IPS-20b (cell line): ENCODE results near the gene SDSL.

Experiments
- H3K27ac ChIP-seq: one replicate; pipeline ENCODE4 v1.5.1; 2013; ENCODE audit warnings: low read length
- H3K27me3 ChIP-seq: 2 replicates; pipeline ENCODE4 v1.6.1; 2013; ENCODE audit warnings: mild to moderate bottlenecking, low read length, inconsistent platforms; ENCODE audit not compliant: insufficient read depth
- H3K36me3 ChIP-seq: 2 replicates; pipeline ENCODE4 v1.6.1; 2013; ENCODE audit warnings: low read depth, mild to moderate bottlenecking, inconsistent platforms, low read length, moderate library complexity; ENCODE audit not compliant: insufficient read depth
- H3K4me1 ChIP-seq: 2 replicates; pipeline ENCODE4 v1.6.1; 2013; ENCODE audit warnings: mild to moderate bottlenecking, control low read depth, inconsistent platforms, low read length, moderate library complexity; ENCODE audit not compliant: insufficient read depth
- H3K4me3 ChIP-seq: 2 replicates; pipeline ENCODE4 v1.5.1; 2013; ENCODE audit warnings: mild to moderate bottlenecking, low read length, inconsistent platforms
- H3K9ac ChIP-seq: 2 replicates; pipeline ENCODE4 v1.6.1; 2013; ENCODE audit warnings: low read depth, mild to moderate bottlenecking, inconsistent platforms, low read length, moderate library complexity
- H3K9me3 ChIP-seq: 2 replicates; pipeline ENCODE4 v1.6.1; 2013; ENCODE audit warnings: mild to moderate bottlenecking, low read depth, low read length, inconsistent platforms; ENCODE audit not compliant: insufficient read depth

The SDSL gene

DNA sequence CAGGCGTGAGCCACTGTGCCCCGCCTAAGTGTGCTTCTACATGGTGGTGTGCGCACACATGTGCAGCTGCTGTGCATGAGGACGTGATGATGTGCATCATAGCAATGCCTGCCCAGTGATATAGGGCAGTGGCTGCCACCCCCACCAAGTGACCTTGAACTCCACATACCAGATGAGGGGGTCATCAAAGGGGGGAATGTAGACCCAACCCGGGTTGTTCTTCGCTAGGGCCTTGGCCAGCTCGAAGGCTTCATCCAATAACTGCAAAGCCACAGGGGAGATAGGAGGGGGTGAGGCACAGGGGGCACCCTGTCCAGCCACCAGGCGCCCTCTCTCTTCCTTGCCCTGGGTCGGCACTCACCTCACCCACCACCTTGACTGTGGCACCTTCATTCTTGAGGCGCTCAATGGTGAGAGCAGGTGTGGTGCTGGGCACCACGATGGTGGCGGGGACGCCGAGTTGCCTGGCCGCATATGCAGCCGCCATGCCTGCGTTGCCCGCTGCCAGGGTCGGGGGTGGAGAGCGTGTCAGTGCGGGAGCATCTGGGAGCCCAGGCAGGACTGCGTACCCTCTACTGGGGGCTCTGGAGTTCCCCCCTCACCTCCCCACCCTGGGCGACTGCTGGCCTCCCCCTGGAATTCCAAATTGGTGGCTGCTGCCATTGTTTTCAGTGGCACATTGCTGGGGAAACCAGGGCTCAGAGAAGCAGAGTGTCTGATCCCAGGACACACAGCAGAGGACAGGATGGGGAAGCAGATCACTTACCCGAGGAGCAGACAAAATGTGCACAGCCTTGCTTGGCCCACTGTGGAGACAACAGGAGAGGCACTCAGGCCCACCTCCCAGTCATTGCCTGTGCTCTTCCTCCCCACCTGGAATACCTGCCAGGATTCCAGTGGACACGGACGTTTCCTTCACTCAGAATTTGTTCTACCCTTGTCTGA is 23.6 kb upstream of the SDSL start:
- Histone ChIP-seq H3K9me3 (no peaks in the 10 kb centered on the region), H3K4me3 (no peak overlapping the region), H3K9ac (no peak overlapping the region), H3K4me1 (no peaks in the 10 kb centered on the region), H3K36me3 (no peaks in the 10 kb centered on the region), H3K27me3 (no peaks in the 10 kb centered on the region), H3K27ac (no peak overlapping the region)

DNA sequence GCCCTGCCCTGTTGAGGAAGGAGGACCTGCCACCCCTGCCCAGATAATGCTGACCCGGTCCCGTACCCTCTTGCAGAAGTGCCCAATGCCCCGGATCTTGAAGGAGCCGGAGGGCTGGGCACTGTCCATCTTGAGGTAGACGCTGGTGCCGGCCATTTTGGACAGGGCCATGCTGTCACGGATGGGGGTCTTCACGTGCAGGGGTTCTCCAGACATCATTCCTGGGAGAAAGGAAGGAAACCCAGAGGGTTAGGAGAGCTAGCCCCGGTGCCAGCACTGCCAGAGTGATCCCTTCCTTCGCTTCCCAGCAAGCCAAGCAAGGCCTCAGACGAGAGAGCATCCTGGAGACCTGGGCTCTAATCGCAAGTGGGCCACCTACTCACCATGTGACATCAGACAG is 22.7 kb upstream of the SDSL start:
- H3K9me3 ChIP-seq: no peaks in the 10 kb centered on the region
- H3K27me3 ChIP-seq: no peaks in the 10 kb centered on the region
- no peak overlapping the region for H3K9ac ChIP-seq
- no peak overlapping the region for H3K4me3 ChIP-seq
- H3K36me3 ChIP-seq: no peaks in the 10 kb centered on the region
- H3K27ac ChIP-seq: no peak overlapping the region
- no peaks in the 10 kb centered on the region for H3K4me1 ChIP-seq

- H3K4me1 ChIP-seq: peaks cover 3% of the 10 kb centered on the region; the same call in 1 of the 2 replicates
- no peak overlapping the region for H3K4me3 ChIP-seq
- H3K27me3 ChIP-seq: no peaks in the 10 kb centered on the region
- no peak overlapping the region for H3K27ac ChIP-seq
- H3K9me3 ChIP-seq: no peaks in the 10 kb centered on the region
- H3K9ac ChIP-seq: no peak overlapping the region
- no peaks in the 10 kb centered on the region for H3K36me3 ChIP-seq
Observed at GRCh38 chr12:113400362-113400761, 21.8 kb upstream of the SDSL start.

GRCh38 chr12:113401066-113402000 is 20.8 kb upstream of the SDSL start:
- Histone ChIP-seq H3K36me3 (no peaks in the 10 kb centered on the region), H3K4me3 (no peak overlapping the region), H3K9me3 (no peaks in the 10 kb centered on the region), H3K27ac (no peak overlapping the region), H3K4me1 (peaks cover 8% of the 10 kb centered on the region; the same call in 1 of the 2 replicates), H3K9ac (no peak overlapping the region), H3K27me3 (no peaks in the 10 kb centered on the region)

GRCh38 chr12:113402586-113403260 is 19.5 kb upstream of the SDSL start:
- Histone ChIP-seq H3K4me1 (peaks cover 8% of the 10 kb centered on the region; the same call in 1 of the 2 replicates), H3K4me3 (no peak overlapping the region), H3K9ac (no peak overlapping the region), H3K36me3 (no peaks in the 10 kb centered on the region), H3K27me3 (no peaks in the 10 kb centered on the region), H3K27ac (no peak overlapping the region), H3K9me3 (no peaks in the 10 kb centered on the region)

DNA sequence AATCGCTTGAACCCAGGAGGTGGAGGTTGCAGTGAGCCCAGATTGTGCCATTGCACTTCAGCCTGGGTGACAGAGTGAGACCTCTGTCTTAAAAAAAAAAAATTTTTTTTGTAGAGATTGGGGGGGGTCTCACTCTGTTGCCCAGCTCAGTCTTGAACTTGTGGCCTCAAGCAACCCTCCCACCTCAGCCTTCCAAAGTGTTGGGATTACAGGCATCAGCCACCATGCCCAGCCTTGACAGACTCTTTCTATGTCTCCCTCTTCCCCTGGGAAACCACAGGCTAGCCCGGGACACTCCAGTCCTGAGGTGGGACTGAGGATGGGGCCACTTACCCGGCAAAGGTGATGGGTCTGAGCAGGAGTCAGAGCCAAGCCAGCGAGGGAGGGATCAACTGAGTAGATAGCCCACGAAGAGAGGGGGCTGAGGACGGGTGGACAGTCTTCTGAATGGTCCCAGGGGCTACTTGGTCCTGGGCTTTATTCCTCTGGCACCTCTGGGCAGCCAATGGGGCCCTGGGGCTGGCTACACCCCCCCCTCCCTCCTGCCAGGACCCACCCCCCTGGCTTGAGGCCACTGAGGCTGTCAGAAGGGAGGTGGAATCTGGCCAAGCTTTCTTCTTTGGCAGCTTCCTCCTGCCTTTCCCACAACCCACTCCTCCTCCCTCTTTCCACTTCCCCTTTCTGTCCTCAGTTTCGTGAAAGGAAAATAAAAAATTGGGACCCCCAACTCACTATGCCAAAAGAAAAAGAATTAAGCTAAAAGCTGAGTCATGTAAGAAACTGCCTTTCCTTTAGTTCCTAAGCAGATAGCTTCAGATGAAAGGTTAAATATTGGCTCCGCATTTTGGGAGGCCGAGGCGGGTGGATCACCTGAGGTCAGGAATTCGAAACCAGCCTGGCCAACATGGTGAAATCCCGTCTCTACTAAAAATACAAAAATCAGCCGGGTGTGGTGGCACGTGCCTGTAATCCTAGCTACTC is 18.5 kb upstream of the SDSL start, which contains the start of gene SDS:
Gene SDS (minus strand): TSS at position 453 of the 981 bp plus-strand sequence. CDS start 4,179 bp downstream, outside the sequence.
- Histone ChIP-seq H3K36me3 (no peaks in the 10 kb centered on the region), H3K27me3 (no peaks in the 10 kb centered on the region), H3K9ac (no peak within 1 kb of the TSS), H3K27ac (no peak within 1 kb of the TSS), H3K9me3 (no peaks in the 10 kb centered on the region), H3K4me1 (peaks cover 8% of the 10 kb centered on the region; the same call in 1 of the 2 replicates), H3K4me3 (no peak within 1 kb of the TSS)

DNA sequence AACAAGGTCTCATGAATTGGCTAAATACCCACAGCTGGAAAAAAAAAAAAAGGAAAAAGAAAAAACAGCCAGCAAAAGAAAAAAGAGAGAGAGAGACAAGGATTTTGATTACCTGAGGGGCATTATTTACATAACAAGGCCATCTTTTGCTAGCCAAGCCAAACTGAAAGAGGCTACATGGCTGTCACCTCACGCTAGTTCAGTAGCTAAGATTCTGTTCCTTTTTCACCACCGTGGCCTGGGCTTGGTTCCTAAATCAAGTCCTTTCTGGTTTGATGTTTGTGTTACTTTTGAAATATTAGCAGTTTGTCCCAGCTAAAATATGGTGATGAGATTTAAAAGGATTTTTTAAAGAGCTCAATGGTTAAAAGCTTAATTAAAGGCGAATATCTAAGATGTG is 16.5 kb upstream of the SDSL start:
- Histone ChIP-seq H3K4me3 (no peak overlapping the region), H3K27ac (no peak overlapping the region), H3K9ac (no peak overlapping the region), H3K9me3 (no peaks in the 10 kb centered on the region), H3K27me3 (no peaks in the 10 kb centered on the region), H3K36me3 (no peaks in the 10 kb centered on the region), H3K4me1 (peaks cover 8% of the 10 kb centered on the region; the same call in 1 of the 2 replicates)

DNA sequence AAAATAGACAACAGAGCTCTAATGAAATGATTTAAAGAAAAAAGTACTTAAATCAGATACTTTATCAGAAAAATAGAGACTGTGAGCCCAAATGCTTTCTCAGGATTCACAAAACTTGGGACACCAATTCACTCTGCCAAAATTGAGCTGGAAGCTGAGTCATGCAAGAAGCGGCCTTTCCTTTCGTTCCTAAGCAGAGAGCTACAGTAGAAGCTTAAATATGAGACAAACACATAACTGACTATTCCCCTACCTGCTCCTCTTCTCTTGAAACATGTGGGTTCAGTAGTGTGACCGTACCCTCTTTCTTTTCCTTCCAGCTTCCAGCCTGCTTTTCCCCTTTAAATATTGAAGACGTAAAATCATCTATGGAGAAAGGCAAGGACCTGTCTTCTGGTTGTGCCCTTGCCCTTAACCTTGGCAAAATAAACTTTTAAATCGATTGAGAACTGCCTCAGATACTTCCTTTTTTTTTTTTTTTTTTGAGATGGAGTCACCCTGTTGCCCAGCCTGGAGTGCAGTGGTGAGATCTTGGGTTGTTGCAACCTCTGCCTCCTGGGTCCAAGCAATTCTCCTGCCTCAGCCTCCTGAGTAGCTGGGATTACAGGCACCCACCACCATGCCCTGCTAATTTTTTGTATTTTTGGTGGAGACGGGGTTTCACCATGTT is 14.1 kb upstream of the SDSL start:
- no peaks in the 10 kb centered on the region for H3K36me3 ChIP-seq
- no peaks in the 10 kb centered on the region for H3K27me3 ChIP-seq
- peaks cover 8% of the 10 kb centered on the region; the same call in 1 of the 2 replicates for H3K4me1 ChIP-seq
- H3K9me3 ChIP-seq: no peaks in the 10 kb centered on the region
- no peak overlapping the region for H3K9ac ChIP-seq
- H3K27ac ChIP-seq: no peak overlapping the region
- no peak overlapping the region for H3K4me3 ChIP-seq

- no peak overlapping the region for H3K27ac ChIP-seq
- no peaks in the 10 kb centered on the region for H3K27me3 ChIP-seq
- H3K36me3 ChIP-seq: no peaks in the 10 kb centered on the region
- no peak overlapping the region for H3K9ac ChIP-seq
- H3K4me1 ChIP-seq: peaks cover 8% of the 10 kb centered on the region; the same call in 1 of the 2 replicates
- H3K4me3 ChIP-seq: no peak overlapping the region
- H3K9me3 ChIP-seq: no peaks in the 10 kb centered on the region
Observed at GRCh38 chr12:113408756-113409298, 13.4 kb upstream of the SDSL start.
